Measurements from ENCODE around the gene WDR1. TPM values are rescaled to one million over a fixed set of nuclear protein-coding genes. Genes with fewer than 3 reads are reported as not detected.

The WDR1 gene
- total and polyA plus RNA-seq, 2 donors (not counting 3 experiments of a cell fraction or from before 2014, with no cell fraction given), result 590 to 660 TPM

GRCh38 chr4:10164877-10165283 lies 48.3 kb upstream of the WDR1 start:
- peak; percentile 73 for DNase-seq (ENCODE audit: low read depth, low spot score)

More at GRCh38 chr4:10164877-10165283, 48.3 kb upstream of the WDR1 start:
- ChIA-PET CTCF (interaction anchor here (0.7 to 4.3 kb wide), 53 partner anchors 9 to 390 kb away, joined by 3 to 123 read pairs (median 4); partner anchors contain the start of gene ZNF518B), POLR2A (interaction anchor here (1.5 kb wide), 1 partner anchor 48 kb away, joined by 3 read pairs; the partner anchor contains the start of gene WDR1)
- Histone ChIP-seq H3K9me1 (replicated peaks; ENCODE audit: control insufficient read depth, extremely low read depth, insufficient read depth, low read length) (no peaks in the 10 kb centered on the region), H2AFZ (ENCODE audit: low read depth, low read length) (no peak overlapping the region), H3K4me2 (ENCODE audit: insufficient read depth, low read length) (no peak overlapping the region), H3K79me2 (ENCODE audit: control insufficient read depth, insufficient read depth, low read length) (no peaks in the 10 kb centered on the region), H3K9ac (replicated peaks; ENCODE audit: extremely low read depth, insufficient read depth, low read length) (no peak overlapping the region), H3K36me3 (ENCODE audit: control insufficient read depth in 2 of 2, extremely low read depth in 1 of 2, insufficient read depth in 2 of 2, low read length in 2 of 2) (no peaks in the 10 kb centered on the region), H3K27me3 (ENCODE audit: control insufficient read depth in 2 of 2, insufficient read depth in 2 of 2, low read length in 2 of 2) (no peaks in the 10 kb centered on the region), H3K4me1 (ENCODE audit: control insufficient read depth, extremely low read depth, insufficient read depth, low read length) (no peaks in the 10 kb centered on the region), H3K9me3 (replicated peaks; ENCODE audit: control insufficient read depth, insufficient read depth, low read length) (no peaks in the 10 kb centered on the region), H4K20me1 (replicated peaks; ENCODE audit: control insufficient read depth, extremely low read depth, insufficient read depth, low read length) (no peaks in the 10 kb centered on the region), H3K27ac (ENCODE audit: insufficient read depth, low read depth, low read length) (no peak overlapping the region), H3K4me3 (replicated peaks in 1 of 3; ENCODE audit: insufficient read depth in 1 of 3, low read depth in 1 of 3, low read length in 3 of 3) (no peak overlapping the region)
- no TSS peak for BruUV-seq (replicated peaks)
- peak; percentile 90 for FAIRE-seq
- intact Hi-C loops (cut with micrococcal nuclease), result loop anchor here (1.0 kb wide), 3 partner anchors 238 to 384 kb away; no protein-coding TSS in a partner anchor
- TF ChIP-seq CTCF (IDR thresholded peaks at IDR 0.05; ENCODE audit: extremely low read depth in 1 of 2, insufficient read depth in 1 of 2, low read depth in 1 of 2, low read length in 2 of 2) (peak; percentile 65 to 74), POLR2AphosphoS5 (IDR thresholded peaks at IDR 0.05; ENCODE audit: insufficient read depth, low read depth, low read length) (no peak)
- dilution Hi-C loops (cut with MboI; ENCODE audit: extremely low pct_ligation_motif_present, low sequenced_read_pairs), result loop anchor here (25.0 kb wide), 1 partner anchor 372 kb away; no protein-coding TSS in a partner anchor
